A549 (cell line): ENCODE data around the gene SLC39A11. TPM values are rescaled to one million over a fixed set of nuclear protein-coding genes. Genes with fewer than 3 reads are reported as not detected.
A peak's percentile ranks its signal among the peaks of the same experiment; 100 is the strongest.

Experiments used
- ATAC-seq, 2 experiments: fragments of 200-7000 bp in 1 of 2; fragments of >200 bp in 1 of 2; cut with Nextera tagmentation in 1 of 2; cut with Tn5 transposase in 1 of 2; 3 replicates each; pipeline versions ENCODE4 v1.8.0 to v1.9.1; 2018 to 2020; ENCODE audit warnings: mild to moderate bottlenecking in 1 of 2, moderate library complexity in 1 of 2
- CTCF ChIA-PET: fragments of 300-600 bp; sonication (Branson Sonifier 250); formaldehyde crosslinking; extraction: SDS; loops from one replicate; lab custom pipeline; 2021; ENCODE audit warnings: antibody characterized with exemption, inconsistent platforms; lab: Yijun Ruan, JAX
- POLR2A ChIA-PET: fragments of 350-600 bp; formaldehyde crosslinking; extraction: SDS; loops from one replicate; lab custom pipeline; 2021; ENCODE audit warnings: antibody characterized with exemption, inconsistent platforms; lab: Yijun Ruan, JAX
- DNase-seq, 2 experiments: peaks; one replicate each; pipeline versions ENCODE4 v3.0.0 to v3.0.0-alpha.2; 2011 to 2016; ENCODE audit warnings: low read depth in 1 of 2, low spot score in 1 of 2
- FAIRE-seq: peaks from 2 replicates; lab custom pipeline; 2011; peaks lifted over from hg19 to GRCh38; lab: Jason Lieb, UNC
- H3K27ac ChIP-seq, 2 experiments: fragments of >200 bp; sonication (Bioruptor Twin); formaldehyde crosslinking; 3 replicates each; pipeline ENCODE4 v1.5.1; 2016 to 2017
- H3K4me1 ChIP-seq: fragments of >200 bp; sonication (Bioruptor Twin); formaldehyde crosslinking; 3 replicates; pipeline ENCODE4 v1.6.1; 2016
- H3K4me2 ChIP-seq: fragments of >200 bp; sonication (Bioruptor Twin); formaldehyde crosslinking; 3 replicates; pipeline ENCODE4 v1.6.1; 2016
- H3K4me3 ChIP-seq: fragments of >200 bp; sonication (Bioruptor Twin); formaldehyde crosslinking; 3 replicates; pipeline ENCODE4 v1.5.1; 2016
- H3K9me3 ChIP-seq: fragments of >200 bp; sonication (Bioruptor Twin); formaldehyde crosslinking; 3 replicates; pipeline ENCODE4 v1.6.1; 2016
- CEBPB ChIP-seq, 2 experiments: fragments of >200 bp in 1 of 2; sonication (Bioruptor Twin) in 1 of 2; formaldehyde crosslinking in 1 of 2; IDR thresholded peaks; 2 replicates each; pipeline ENCODE4 v1.6.1; 2012 to 2016
- CTCF ChIP-seq: fragments of >200 bp; sonication (Bioruptor Twin); formaldehyde crosslinking; IDR thresholded peaks from 3 replicates; pipeline ENCODE4 v1.5.1; 2016
- EP300 ChIP-seq, 2 experiments: fragments of >200 bp; sonication (Bioruptor Twin); formaldehyde crosslinking; IDR thresholded peaks; 2 replicates in 1 of 2; 3 replicates in 1 of 2; pipeline ENCODE4 v1.6.1; 2016 to 2017
- HOXB5 ChIP-seq: fragments of 250-450 bp; sonication (Bioruptor Pico); IDR thresholded peaks from 2 replicates; pipeline ENCODE4 v1.5.0; 2020; ENCODE audit warnings: mild to moderate bottlenecking, moderate library complexity
- JUNB ChIP-seq: fragments of >200 bp; sonication (Bioruptor Twin); formaldehyde crosslinking; IDR thresholded peaks from 2 replicates; pipeline ENCODE4 v1.6.1; 2016
- MAX ChIP-seq: IDR thresholded peaks from 2 replicates; pipeline ENCODE4 v1.6.1; 2012
- NR3C1 ChIP-seq: fragments of >200 bp; sonication (Bioruptor Twin); formaldehyde crosslinking; IDR thresholded peaks from 3 replicates; pipeline ENCODE4 v1.6.1; 2017
- RAD21 ChIP-seq, 2 experiments: fragments of >200 bp in 1 of 2; sonication (Bioruptor Twin) in 1 of 2; formaldehyde crosslinking in 1 of 2; IDR thresholded peaks in 1 of 2; conservative IDR thresholded peaks in 1 of 2; 2 replicates in 1 of 2; 3 replicates in 1 of 2; pipeline ENCODE4 v1.6.1; 2012 to 2018; ENCODE audit warnings: inconsistent platforms in 1 of 2
- REST ChIP-seq: fragments of 200-600 bp; sonication (generic); IDR thresholded peaks from 2 replicates; pipeline ENCODE4 v1.6.1; 2016; ENCODE audit warnings: antibody characterized with exemption, mild to moderate bottlenecking, moderate library complexity
- RFX5 ChIP-seq: fragments of 450-650 bp; IDR thresholded peaks from 2 replicates; pipeline ENCODE4 v1.7.1; 2014; ENCODE audit warnings: antibody characterized with exemption, mild to moderate bottlenecking, moderate library complexity
- SMC3 ChIP-seq: fragments of >200 bp; sonication (Bioruptor Twin); formaldehyde crosslinking; IDR thresholded peaks from 3 replicates; pipeline ENCODE4 v1.6.1; 2018; ENCODE audit warnings: inconsistent platforms
- TFCP2L1 ChIP-seq: fragments of 250-450 bp; sonication (Bioruptor Pico); IDR thresholded peaks from 2 replicates; pipeline ENCODE4 v1.5.0; 2021; ENCODE audit warnings: mild to moderate bottlenecking
- ZSCAN20 ChIP-seq: fragments of 250-450 bp; sonication (Bioruptor Pico); IDR thresholded peaks from 2 replicates; pipeline ENCODE4 v1.8.0; 2022; ENCODE audit warnings: mild to moderate bottlenecking, moderate library complexity
- WGBS: methylation state at CpG from one replicate; pipeline ENCODE4 v1.1.6; 2017; ENCODE audit errors: missing lambda C conversion rate; 5-methylcytosine and 5-hydroxymethylcytosine counted together
- polyA plus RNA-seq, 4 experiments: library from polyadenylated mRNA; depleted of rRNA in 3 of 4; stranded (reverse); fragments of >200 nt; fragmentation: RNase III in 1 of 4; extraction: RNeasy Plus Mini Kit Qiagen cat#74134 plus additional on column Dnase treatment in 1 of 4; gene quantifications; 2 replicates in 3 of 4; 3 replicates in 1 of 4; pipeline ENCODE4 v1.2.3, GENCODE V29; 2011 to 2017

SLC39A11 gene
- polyA plus RNA-seq, 2 of the 4 experiments (the other 2 are of a cell fraction) = 18.4 to 25.2 TPM

DNA sequence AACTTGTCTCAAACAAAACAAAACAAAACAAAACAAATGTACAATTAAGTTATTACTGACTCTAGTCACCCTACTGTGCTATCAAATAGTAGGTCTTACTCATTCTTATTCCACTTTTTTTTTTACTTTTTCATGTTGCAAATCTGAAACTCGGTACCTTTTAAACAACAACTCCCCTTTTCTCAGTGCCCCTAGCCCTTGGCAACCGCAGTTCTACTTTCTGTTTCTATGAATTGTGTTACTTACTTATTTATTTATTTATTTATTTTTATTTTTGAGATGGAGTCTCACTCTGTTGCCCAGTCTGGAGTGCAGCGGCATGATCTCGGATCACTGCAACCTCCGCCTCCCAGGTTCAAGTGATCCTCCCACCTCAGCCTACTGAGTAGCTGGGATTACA lies 104.0 kb downstream of the SLC39A11 start (continued):
- no peak for TF ChIP-seq REST

DNA sequence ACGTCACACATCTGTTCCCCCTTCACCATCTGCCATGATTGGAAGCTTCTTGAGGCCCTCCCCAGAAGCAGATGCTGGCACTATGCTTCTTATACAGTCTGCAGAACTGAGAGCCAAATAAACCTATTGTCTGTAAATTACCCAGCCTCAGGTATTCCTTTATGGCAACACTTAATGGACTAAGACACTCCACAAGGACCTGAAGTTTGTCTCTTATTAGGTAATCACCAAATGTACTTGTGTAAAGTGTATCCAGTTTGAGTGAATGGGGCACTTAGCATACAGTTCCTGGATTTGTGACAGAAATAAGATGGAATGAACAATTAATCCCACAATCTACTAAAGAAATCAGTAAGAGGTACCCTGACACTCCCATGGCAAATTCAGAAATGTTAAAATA lies 105.3 kb downstream of the SLC39A11 start:
- H3K4me1 ChIP-seq = peaks cover 29% of the 10 kb centered on the region
- no peak for TF ChIP-seq HOXB5
- no peak for TF ChIP-seq JUNB
- TF ChIP-seq ZSCAN20 (CRISPR knock-in tag) = no peak
- TF ChIP-seq, all 56 proteins: peak for 0
- FAIRE-seq (no peak), ATAC-seq (no peak), DNase-seq (no peak)
- ChIA-PET POLR2A (no interaction called here), CTCF (interaction anchor here (0.6 to 3.5 kb wide), 9 partner anchors 15 to 202 kb away, joined by 3 to 24 read pairs (median 6); partner anchors contain the start of gene SLC39A11)
- Histone ChIP-seq H3K4me2 (no peak overlapping the region), H3K4me3 (no peak overlapping the region), H3K9me3 (no peaks in the 10 kb centered on the region), H3K27ac (no peak overlapping the region)
- WGBS = 94% methylated on average over 1 of the region's 1 CpG

GRCh38 chr17:72985882-72986720 lies 106.4 kb downstream of the SLC39A11 start:
- H3K9me3 ChIP-seq = no peaks in the 10 kb centered on the region
- ChIA-PET POLR2A (no interaction called here), CTCF (interaction anchor here (0.5 to 3.5 kb wide), 52 partner anchors 9 to 429 kb away, joined by 3 to 43 read pairs (median 4); partner anchors contain the start of gene SLC39A11)
- 56% methylated on average over 11 of the region's 11 CpGs for WGBS
- H3K4me1 ChIP-seq = peaks cover 36% of the 10 kb centered on the region
- H3K27ac ChIP-seq = no peak overlapping the region
- ATAC-seq (peak; percentile 86 to 97), FAIRE-seq (peak; percentile 81), DNase-seq (peak; percentile 79 to 93)
- H3K4me2 ChIP-seq = no peak overlapping the region
- TF ChIP-seq RAD21 (conservative IDR thresholded peaks at IDR 0.05 in 1 of 2, IDR thresholded peaks at IDR 0.05 in 1 of 2) (peak; percentile 76 to 77), MAX (0 out of 2 replicates have a peak, but pooled peaks have one; percentile 6), SMC3 (peak; percentile 82), EP300 (IDR thresholded peaks at IDR 0.05) (no peak), CTCF (peak; percentile 86), JUNB (no peak), NR3C1 (no peak)
- no peak overlapping the region for H3K4me3 ChIP-seq

DNA sequence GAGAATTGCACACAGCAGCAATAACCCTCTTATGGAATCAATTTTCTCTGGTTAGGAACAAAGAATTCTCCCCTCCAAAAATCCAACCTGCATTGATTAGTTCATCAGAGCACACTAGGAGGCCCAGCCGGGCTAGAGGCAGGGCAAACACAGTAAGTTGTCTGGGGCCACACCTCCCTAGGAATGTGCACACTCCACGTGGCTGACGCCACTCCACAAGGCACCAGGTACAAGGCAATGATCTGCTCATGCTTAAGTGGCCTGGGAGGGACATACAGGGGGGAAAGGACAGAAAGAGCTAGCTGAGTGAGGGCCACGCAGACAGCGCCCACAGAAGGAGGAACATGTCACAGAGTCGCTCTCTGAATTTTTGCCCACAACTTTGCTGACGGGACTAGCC lies 107.6 kb downstream of the SLC39A11 start:
- Histone ChIP-seq H3K4me1 (peaks cover 36% of the 10 kb centered on the region), H3K4me3 (no peak overlapping the region), H3K27ac (no peak overlapping the region), H3K9me3 (no peaks in the 10 kb centered on the region), H3K4me2 (0 out of 3 replicates have a peak overlapping the region, but pooled peaks have one; percentile 7)
- ATAC-seq (0 out of 6 replicates have a peak, but pooled peaks of 1 of the 2 experiments have one; percentile 36), DNase-seq (no peak), FAIRE-seq (no peak)
- POLR2A ChIA-PET = no interaction called here
- CTCF ChIA-PET = interaction anchor here (0.6 to 3.5 kb wide), 16 partner anchors 10 to 428 kb away, joined by 3 to 43 read pairs (median 4); no protein-coding TSS in a partner anchor
- 78% methylated on average over 7 of the region's 7 CpGs for WGBS
- TF ChIP-seq TFCP2L1 = no peak
- no peak for TF ChIP-seq EP300 (IDR thresholded peaks at IDR 0.05)
- TF ChIP-seq MAX = no peak
- TF ChIP-seq RFX5 = no peak
- TF ChIP-seq CEBPB (IDR thresholded peaks at IDR 0.05) = no peak
